Activated CD4-positive, CD25-positive, alpha-beta regulatory T cell treated with anti-CD3 and anti-CD28 coated beads, Interleukin-2, amount 50 U/mL, for 24 hours (primary cell): ENCODE measurements around the gene KCND3.
"Not testable (repeated sequence)": the region's sequence is repeated elsewhere in the genome, so short reads cannot be mapped to it uniquely, and the experiment has no call there.

Experiments used
- ATAC-seq, 2 donors: fragments of 150-1000 bp; cut with Tn5 transposase; one replicate each; pipeline ENCODE4 v1.10.0; 2021; ENCODE audit warnings: mild to moderate bottlenecking in 1 of 2, moderate library complexity in 1 of 2

The KCND3 gene

GRCh38 chr1:111802110-111802509 is 187.4 kb downstream of the KCND3 start:
- ATAC-seq, result no peak

GRCh38 chr1:111801071-111801850 is 188.2 kb downstream of the KCND3 start:
- no peak for ATAC-seq

- not testable (repeated sequence) for ATAC-seq
Measured at GRCh38 chr1:111799722-111800121, 189.7 kb downstream of the KCND3 start.

GRCh38 chr1:111798580-111798979 is 190.9 kb downstream of the KCND3 start:
- ATAC-seq, result no peak

- ATAC-seq, result no peak
Measured at GRCh38 chr1:111795401-111795800, 194.1 kb downstream of the KCND3 start.

- no peak for ATAC-seq
Measured at GRCh38 chr1:111793923-111794322, 195.5 kb downstream of the KCND3 start.

- ATAC-seq, result no peak
Measured at GRCh38 chr1:111792249-111792648, 197.2 kb downstream of the KCND3 start.

GRCh38 chr1:111791776-111792175 is 197.7 kb downstream of the KCND3 start:
- no peak for ATAC-seq

- no peak for ATAC-seq
Measured at GRCh38 chr1:111789666-111790316, 199.7 kb downstream of the KCND3 start.

- no peak for ATAC-seq
Measured at GRCh38 chr1:111789142-111789541, 200.3 kb downstream of the KCND3 start.

- ATAC-seq, result no peak
Measured at GRCh38 chr1:111786669-111787207, 202.7 kb downstream of the KCND3 start.

- no peak for ATAC-seq
Measured at GRCh38 chr1:111784273-111784901, 205.1 kb downstream of the KCND3 start.

GRCh38 chr1:111779546-111779945 is 209.9 kb downstream of the KCND3 start:
- no peak for ATAC-seq

GRCh38 chr1:111778541-111779051 is 210.9 kb downstream of the KCND3 start:
- no peak for ATAC-seq

GRCh38 chr1:111778066-111778465 is 211.4 kb downstream of the KCND3 start:
- ATAC-seq, result no peak

GRCh38 chr1:111777301-111777700 is 212.2 kb downstream of the KCND3 start:
- no peak for ATAC-seq

GRCh38 chr1:111776861-111777260 is 212.6 kb downstream of the KCND3 start:
- ATAC-seq, result no peak

GRCh38 chr1:111776391-111776790 is 213.1 kb downstream of the KCND3 start:
- ATAC-seq, result no peak

GRCh38 chr1:111775966-111776365 is 213.5 kb downstream of the KCND3 start:
- no peak for ATAC-seq

GRCh38 chr1:111770916-111771315 is 218.6 kb downstream of the KCND3 start:
- ATAC-seq, result no peak

GRCh38 chr1:111769517-111770146 is 219.8 kb downstream of the KCND3 start:
- peak in 1 of 2 donors; percentile 38 for ATAC-seq

GRCh38 chr1:111768625-111769024 is 220.8 kb downstream of the KCND3 start:
- peak in 1 of 2 donors; percentile 13 for ATAC-seq

GRCh38 chr1:111768023-111768422 is 221.4 kb downstream of the KCND3 start:
- ATAC-seq, result no peak
